ENCODE results near the gene TPSAB1. TPM values are rescaled to one million over a fixed set of nuclear protein-coding genes. Genes with fewer than 3 reads are reported as not detected.
A peak's percentile ranks its signal among the peaks of the same experiment; 100 is the strongest.

The TPSAB1 gene
- total RNA-seq, 1 experiment from 2014 or later = not detected

- peaks cover 45% of the 10 kb centered on the region; the same call in 1 of the 2 replicates for H3K27me3 ChIP-seq (ENCODE audit: insufficient read depth, low read depth)
- H3K9me3 ChIP-seq (ENCODE audit: insufficient read depth, low read depth) = no peaks in the 10 kb centered on the region
- no TSS peak for BruUV-seq (replicated peaks)
- H4K20me1 ChIP-seq (ENCODE audit: insufficient read depth) = no peaks in the 10 kb centered on the region
- no peaks in the 10 kb centered on the region for H3K4me1 ChIP-seq (replicated peaks; ENCODE audit: insufficient read depth)
- no peaks in the 10 kb centered on the region for H3K36me3 ChIP-seq (ENCODE audit: low read depth)
- TF ChIP-seq EZH2 (IDR thresholded peaks at IDR 0.05; ENCODE audit: low read depth) = no peak
- H3F3A ChIP-seq (ENCODE audit: insufficient read depth, low read depth) = no peaks in the 10 kb centered on the region; the same call in 1 of the 2 replicates
- H2AFZ ChIP-seq = no peak overlapping the region
- ChIA-PET POLR2A (ENCODE audit: unreplicated experiment) (no interaction called here), CTCF (no interaction called here)
- no peak overlapping the region for H3K4me2 ChIP-seq
- DNase-seq = no peak
- no peak overlapping the region for H3K4me3 ChIP-seq
- no peak overlapping the region for H3K27ac ChIP-seq
- H3K79me2 ChIP-seq (ENCODE audit: low read depth) = no peaks in the 10 kb centered on the region
- no peaks in the 10 kb centered on the region for H3K9me2 ChIP-seq (ENCODE audit: insufficient read depth)
- intact Hi-C loops (cut with micrococcal nuclease; ENCODE audit: unreplicated experiment) = no loop called here
Observed at GRCh38 chr16:1285669-1286512, 45.4 kb downstream of the TPSAB1 start.

GRCh38 chr16:1286513-1287094 is 46.1 kb downstream of the TPSAB1 start:
- Histone ChIP-seq H3K9me2 (ENCODE audit: insufficient read depth) (no peaks in the 10 kb centered on the region), H4K20me1 (ENCODE audit: insufficient read depth) (no peaks in the 10 kb centered on the region), H3K27me3 (ENCODE audit: insufficient read depth, low read depth) (peaks cover 45% of the 10 kb centered on the region; the same call in 1 of the 2 replicates), H3K36me3 (ENCODE audit: low read depth) (no peaks in the 10 kb centered on the region), H3K4me2 (no peak overlapping the region), H3K9me3 (ENCODE audit: insufficient read depth, low read depth) (no peaks in the 10 kb centered on the region), H3K27ac (no peak overlapping the region), H3K4me3 (no peak overlapping the region), H2AFZ (no peak overlapping the region), H3K4me1 (replicated peaks; ENCODE audit: insufficient read depth) (no peaks in the 10 kb centered on the region), H3F3A (ENCODE audit: insufficient read depth, low read depth) (no peaks in the 10 kb centered on the region), H3K79me2 (ENCODE audit: low read depth) (no peaks in the 10 kb centered on the region)
- intact Hi-C loops (cut with micrococcal nuclease; ENCODE audit: unreplicated experiment) = no loop called here
- BruUV-seq (replicated peaks) = no TSS peak
- CTCF ChIA-PET = no interaction called here
- TF ChIP-seq EZH2 (IDR thresholded peaks at IDR 0.05; ENCODE audit: low read depth) (no peak), CTCF (conservative IDR thresholded peaks at IDR 0.05) (no peak)
- POLR2A ChIA-PET (ENCODE audit: unreplicated experiment) = no interaction called here
- DNase-seq = no peak

- no peak overlapping the region for H2AFZ ChIP-seq
- H3K4me3 ChIP-seq = no peak overlapping the region
- CTCF ChIA-PET = no interaction called here
- no peaks in the 10 kb centered on the region for H3K79me2 ChIP-seq (ENCODE audit: low read depth)
- intact Hi-C loops (cut with micrococcal nuclease; ENCODE audit: unreplicated experiment) = no loop called here
- no peaks in the 10 kb centered on the region for H3F3A ChIP-seq (ENCODE audit: insufficient read depth, low read depth)
- BruUV-seq (replicated peaks) = no TSS peak
- POLR2A ChIA-PET (ENCODE audit: unreplicated experiment) = no interaction called here
- no peaks in the 10 kb centered on the region for H4K20me1 ChIP-seq (ENCODE audit: insufficient read depth)
- H3K4me2 ChIP-seq = no peak overlapping the region
- no peaks in the 10 kb centered on the region; the same call in 1 of the 2 replicates for H3K4me1 ChIP-seq (replicated peaks; ENCODE audit: insufficient read depth)
- H3K36me3 ChIP-seq (ENCODE audit: low read depth) = no peaks in the 10 kb centered on the region
- no peaks in the 10 kb centered on the region for H3K9me3 ChIP-seq (ENCODE audit: insufficient read depth, low read depth)
- no peak overlapping the region for H3K27ac ChIP-seq
- peaks cover 45% of the 10 kb centered on the region; the same call in 1 of the 2 replicates for H3K27me3 ChIP-seq (ENCODE audit: insufficient read depth, low read depth)
- no peak for TF ChIP-seq EZH2 (IDR thresholded peaks at IDR 0.05; ENCODE audit: low read depth)
- no peak for TF ChIP-seq CTCF (conservative IDR thresholded peaks at IDR 0.05)
- DNase-seq = peak in 1 of 2 experiments; percentile 48
- H3K9me2 ChIP-seq (ENCODE audit: insufficient read depth) = no peaks in the 10 kb centered on the region
Observed at GRCh38 chr16:1287982-1288670, 47.6 kb downstream of the TPSAB1 start.

Measured in PC-9 (cell line).